ENCODE results near the gene CCL17. TPM values are rescaled to one million over a fixed set of nuclear protein-coding genes. Genes with fewer than 3 reads are reported as not detected.
"Not testable (repeated sequence)": the region's sequence is repeated elsewhere in the genome, so short reads cannot be mapped to it uniquely, and the experiment has no call there.

Gene CCL17
- total and polyA plus RNA-seq, 4 donors, result 0.94 TPM; not detected in 3

- no peak for DNase-seq
- Histone ChIP-seq H3K4me1 (ENCODE audit: control insufficient read depth in 1 of 2, insufficient read depth in 2 of 2, low read length in 2 of 2) (no peaks in the 10 kb centered on the region), H3K36me3 (ENCODE audit: control insufficient read depth in 1 of 2, insufficient read depth in 2 of 2, low read length in 1 of 2) (peaks cover 2 to 14% of the 10 kb centered on the region in 2 donors), H3K27ac (ENCODE audit: low read depth in 1 of 2, low read length in 2 of 2) (no peak overlapping the region), H3K9me3 (ENCODE audit: control insufficient read depth, low read length) (no peaks in the 10 kb centered on the region), H3K27me3 (ENCODE audit: control insufficient read depth in 1 of 2, insufficient read depth in 2 of 2, low read length in 1 of 2) (no peaks in the 10 kb centered on the region), H3K4me3 (ENCODE audit: low read length in 2 of 2) (no peak overlapping the region)
- no peak for ATAC-seq (ENCODE audit: low FRiP score)
- intact Hi-C loops (cut with DNase I), result loop anchor here in 1 of 2 donors (10.0 kb wide), 1 partner anchor 343 kb away; no protein-coding TSS in a partner anchor
Observed at GRCh38 chr16:57427824-57428223, 23.3 kb downstream of the CCL17 start.

- Histone ChIP-seq H3K36me3 (ENCODE audit: control insufficient read depth in 1 of 2, insufficient read depth in 2 of 2, low read length in 1 of 2) (peaks cover 4 to 20% of the 10 kb centered on the region in 2 donors), H3K4me3 (ENCODE audit: low read length in 2 of 2) (no peak overlapping the region), H3K9me3 (ENCODE audit: control insufficient read depth, low read length) (no peaks in the 10 kb centered on the region), H3K4me1 (ENCODE audit: control insufficient read depth in 1 of 2, insufficient read depth in 2 of 2, low read length in 2 of 2) (no peaks in the 10 kb centered on the region), H3K27me3 (ENCODE audit: control insufficient read depth in 1 of 2, insufficient read depth in 2 of 2, low read length in 1 of 2) (no peaks in the 10 kb centered on the region), H3K27ac (ENCODE audit: low read depth in 1 of 2, low read length in 2 of 2) (no peak overlapping the region)
- DNase-seq (no peak), ATAC-seq (ENCODE audit: low FRiP score) (no peak)
- intact Hi-C loops (cut with DNase I), result no loop called here
- 84 to 85% methylated on average over 5 of the region's 5 CpGs for WGBS, 2 donors
Observed at GRCh38 chr16:57430955-57431354, 26.4 kb downstream of the CCL17 start.

- DNase-seq, result no peak
- H3K27ac ChIP-seq (ENCODE audit: low read depth in 1 of 2, low read length in 2 of 2), result no peak overlapping the region
- intact Hi-C loops (cut with DNase I), result no loop called here
- H3K27me3 ChIP-seq (ENCODE audit: control insufficient read depth in 1 of 2, insufficient read depth in 2 of 2, low read length in 1 of 2), result no peaks in the 10 kb centered on the region
- H3K4me1 ChIP-seq (ENCODE audit: control insufficient read depth in 1 of 2, insufficient read depth in 2 of 2, low read length in 2 of 2), result no peaks in the 10 kb centered on the region
- H3K4me3 ChIP-seq (ENCODE audit: low read length in 2 of 2), result no peak overlapping the region
- no peak for ATAC-seq (ENCODE audit: low FRiP score)
- no peaks in the 10 kb centered on the region for H3K9me3 ChIP-seq (ENCODE audit: control insufficient read depth, low read length)
- WGBS, 2 donors, result 92 to 97% methylated on average over 2 of the region's 2 CpGs
- peaks cover 4 to 22% of the 10 kb centered on the region in 2 donors for H3K36me3 ChIP-seq (ENCODE audit: control insufficient read depth in 1 of 2, insufficient read depth in 2 of 2, low read length in 1 of 2)
Observed at GRCh38 chr16:57432505-57432904, 27.9 kb downstream of the CCL17 start.

GRCh38 chr16:57432989-57433388 lies 28.4 kb downstream of the CCL17 start:
- H3K27me3 ChIP-seq (ENCODE audit: control insufficient read depth in 1 of 2, insufficient read depth in 2 of 2, low read length in 1 of 2), result no peaks in the 10 kb centered on the region
- H3K9me3 ChIP-seq (ENCODE audit: control insufficient read depth, low read length), result no peaks in the 10 kb centered on the region
- intact Hi-C loops (cut with DNase I), result no loop called here
- no peaks in the 10 kb centered on the region for H3K4me1 ChIP-seq (ENCODE audit: control insufficient read depth in 1 of 2, insufficient read depth in 2 of 2, low read length in 2 of 2)
- WGBS, 2 donors, result 89 to 93% methylated on average over 3 of the region's 3 CpGs
- H3K27ac ChIP-seq (ENCODE audit: low read depth in 1 of 2, low read length in 2 of 2), result no peak overlapping the region
- DNase-seq, result no peak
- ATAC-seq (ENCODE audit: low FRiP score), result no peak
- peaks cover 4 to 22% of the 10 kb centered on the region in 2 donors for H3K36me3 ChIP-seq (ENCODE audit: control insufficient read depth in 1 of 2, insufficient read depth in 2 of 2, low read length in 1 of 2)
- no peak overlapping the region for H3K4me3 ChIP-seq (ENCODE audit: low read length in 2 of 2)

GRCh38 chr16:57434003-57434402 lies 29.4 kb downstream of the CCL17 start:
- H3K9me3 ChIP-seq (ENCODE audit: control insufficient read depth, low read length), result no peaks in the 10 kb centered on the region
- intact Hi-C loops (cut with DNase I), result no loop called here
- 95 to 96% methylated on average over 2 of the region's 2 CpGs for WGBS, 2 donors
- H3K36me3 ChIP-seq (ENCODE audit: control insufficient read depth in 1 of 2, insufficient read depth in 2 of 2, low read length in 1 of 2), result peaks cover 4 to 20% of the 10 kb centered on the region in 2 donors
- no peak for ATAC-seq (ENCODE audit: low FRiP score)
- no peak for DNase-seq
- no peak overlapping the region for H3K27ac ChIP-seq (ENCODE audit: low read depth in 1 of 2, low read length in 2 of 2)
- no peaks in the 10 kb centered on the region for H3K4me1 ChIP-seq (ENCODE audit: control insufficient read depth in 1 of 2, insufficient read depth in 2 of 2, low read length in 2 of 2)
- no peaks in the 10 kb centered on the region for H3K27me3 ChIP-seq (ENCODE audit: control insufficient read depth in 1 of 2, insufficient read depth in 2 of 2, low read length in 1 of 2)
- no peak overlapping the region for H3K4me3 ChIP-seq (ENCODE audit: low read length in 2 of 2)

GRCh38 chr16:57435838-57436237 lies 31.3 kb downstream of the CCL17 start:
- H3K4me1 ChIP-seq (ENCODE audit: control insufficient read depth in 1 of 2, insufficient read depth in 2 of 2, low read length in 2 of 2), result no peaks in the 10 kb centered on the region
- H3K4me3 ChIP-seq (ENCODE audit: low read length in 2 of 2), result no peak overlapping the region
- no peaks in the 10 kb centered on the region for H3K9me3 ChIP-seq (ENCODE audit: control insufficient read depth, low read length)
- no peak overlapping the region for H3K27ac ChIP-seq (ENCODE audit: low read depth in 1 of 2, low read length in 2 of 2)
- intact Hi-C loops (cut with DNase I), result no loop called here
- 80 to 93% methylated on average over 1 of the region's 1 CpG for WGBS, 2 donors
- ATAC-seq (ENCODE audit: low FRiP score), result no peak
- peaks cover 2 to 19% of the 10 kb centered on the region in 2 donors for H3K36me3 ChIP-seq (ENCODE audit: control insufficient read depth in 1 of 2, insufficient read depth in 2 of 2, low read length in 1 of 2)
- no peaks in the 10 kb centered on the region for H3K27me3 ChIP-seq (ENCODE audit: control insufficient read depth in 1 of 2, insufficient read depth in 2 of 2, low read length in 1 of 2)
- no peak for DNase-seq

GRCh38 chr16:57439947-57440346 lies 35.4 kb downstream of the CCL17 start:
- not testable (repeated sequence) for H3K4me1 ChIP-seq (ENCODE audit: control insufficient read depth in 1 of 2, insufficient read depth in 2 of 2, low read length in 2 of 2); ATAC-seq (ENCODE audit: low FRiP score); DNase-seq; H3K27ac ChIP-seq (ENCODE audit: low read depth in 1 of 2, low read length in 2 of 2); H3K9me3 ChIP-seq (ENCODE audit: control insufficient read depth, low read length); H3K27me3 ChIP-seq (ENCODE audit: control insufficient read depth in 1 of 2, insufficient read depth in 2 of 2, low read length in 1 of 2); H3K4me3 ChIP-seq (ENCODE audit: low read length in 2 of 2); H3K36me3 ChIP-seq (ENCODE audit: control insufficient read depth in 1 of 2, insufficient read depth in 2 of 2, low read length in 1 of 2)
- WGBS, 2 donors, result 94 to 98% methylated on average over 8 of the region's 8 CpGs
- intact Hi-C loops (cut with DNase I), result loop anchor here in 1 of 2 donors (5.0 kb wide), 1 partner anchor 77 kb away; no protein-coding TSS in a partner anchor

- 73 to 98% methylated on average over 8 of the region's 8 CpGs for WGBS, 2 donors
- not testable (repeated sequence) for H3K27me3 ChIP-seq (ENCODE audit: control insufficient read depth in 1 of 2, insufficient read depth in 2 of 2, low read length in 1 of 2); H3K4me1 ChIP-seq (ENCODE audit: control insufficient read depth in 1 of 2, insufficient read depth in 2 of 2, low read length in 2 of 2); H3K9me3 ChIP-seq (ENCODE audit: control insufficient read depth, low read length); ATAC-seq (ENCODE audit: low FRiP score); DNase-seq; H3K36me3 ChIP-seq (ENCODE audit: control insufficient read depth in 1 of 2, insufficient read depth in 2 of 2, low read length in 1 of 2); H3K4me3 ChIP-seq (ENCODE audit: low read length in 2 of 2); H3K27ac ChIP-seq (ENCODE audit: low read depth in 1 of 2, low read length in 2 of 2)
- intact Hi-C loops (cut with DNase I), result loop anchor here in 1 of 2 donors (5.0 kb wide), 1 partner anchor 77 kb away; no protein-coding TSS in a partner anchor
Observed at GRCh38 chr16:57440551-57440950, 36.0 kb downstream of the CCL17 start.

GRCh38 chr16:57444711-57445110 lies 40.1 kb downstream of the CCL17 start:
- Histone ChIP-seq H3K4me1 (ENCODE audit: control insufficient read depth in 1 of 2, insufficient read depth in 2 of 2, low read length in 2 of 2) (no peaks in the 10 kb centered on the region), H3K36me3 (ENCODE audit: control insufficient read depth in 1 of 2, insufficient read depth in 2 of 2, low read length in 1 of 2) (peaks cover 0 to 2% of the 10 kb centered on the region in 2 donors), H3K27me3 (ENCODE audit: control insufficient read depth in 1 of 2, insufficient read depth in 2 of 2, low read length in 1 of 2) (no peaks in the 10 kb centered on the region), H3K9me3 (ENCODE audit: control insufficient read depth, low read length) (no peaks in the 10 kb centered on the region), H3K4me3 (ENCODE audit: low read length in 2 of 2) (no peak overlapping the region), H3K27ac (ENCODE audit: low read depth in 1 of 2, low read length in 2 of 2) (no peak overlapping the region)
- ATAC-seq (ENCODE audit: low FRiP score), result no peak
- intact Hi-C loops (cut with DNase I), result loop anchor here in 1 of 2 donors (5.0 kb wide), 1 partner anchor 73 kb away; no protein-coding TSS in a partner anchor
- DNase-seq, result no peak
- 29 to 39% methylated on average over 3 of the region's 3 CpGs for WGBS, 2 donors
